ENCODE results near the gene DNAJC11. TPM values are rescaled to one million over a fixed set of nuclear protein-coding genes. Genes with fewer than 3 reads are reported as not detected.
A peak's percentile ranks its signal among the peaks of the same experiment; 100 is the strongest.
"Not testable (repeated sequence)": the region's sequence is repeated elsewhere in the genome, so short reads cannot be mapped to it uniquely, and the experiment has no call there.

Gene DNAJC11
- polyA plus RNA-seq, 1 donor from 2014 or later: 25.9 TPM

DNA sequence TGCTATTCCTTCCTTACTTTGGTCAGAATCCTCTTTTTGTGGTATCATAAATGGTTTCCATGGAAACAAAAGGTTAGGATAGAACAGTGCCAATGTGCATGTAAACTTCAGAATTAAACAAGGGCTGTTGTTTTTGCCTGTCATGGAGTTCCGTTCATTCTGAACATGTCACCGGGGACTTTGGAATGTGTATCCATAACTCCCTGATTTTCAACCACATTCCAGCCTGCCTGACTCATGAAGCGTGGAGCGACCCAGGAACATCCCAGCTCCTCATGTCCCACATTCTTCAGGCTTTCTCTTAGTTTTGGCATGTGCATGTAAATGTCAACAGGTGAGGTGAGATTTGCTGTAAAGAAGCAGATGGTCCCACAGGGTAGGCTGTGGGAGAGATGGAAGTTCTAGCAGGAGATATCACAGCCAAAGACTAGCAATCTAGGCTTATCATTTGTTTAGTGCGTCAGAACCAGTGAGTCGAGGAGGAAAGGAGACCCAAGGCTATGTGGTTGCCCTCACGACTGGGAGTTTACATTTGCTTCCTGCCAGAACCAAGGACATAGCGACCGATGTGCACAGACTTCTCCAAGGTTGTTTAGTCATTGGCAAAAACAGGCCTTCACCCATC lies 23.0 kb upstream of the DNAJC11 start:
- Mint-ChIP-seq H3K4me3 (no peak overlapping the region), H3K9me3 (no peaks in the 10 kb centered on the region), H3K27me3 (no peaks in the 10 kb centered on the region), H3K27ac (no peak overlapping the region), H3K4me1 (peaks cover 0 to 4% (median 3%) of the 10 kb centered on the region in 3 donors), H3K36me3 (no peaks in the 10 kb centered on the region)

- H3K4me1 Mint-ChIP-seq: peaks cover 0 to 4% (median 3%) of the 10 kb centered on the region in 3 donors
- no peaks in the 10 kb centered on the region for H3K27me3 Mint-ChIP-seq
- peak overlapping the region in 1 of 3 donors; percentile 47 for H3K27ac Mint-ChIP-seq
- H3K36me3 Mint-ChIP-seq: no peaks in the 10 kb centered on the region
- no peak overlapping the region for H3K4me3 Mint-ChIP-seq
- H3K9me3 Mint-ChIP-seq: no peaks in the 10 kb centered on the region
Observed at GRCh38 chr1:6723621-6724428, 22.2 kb upstream of the DNAJC11 start.

DNA sequence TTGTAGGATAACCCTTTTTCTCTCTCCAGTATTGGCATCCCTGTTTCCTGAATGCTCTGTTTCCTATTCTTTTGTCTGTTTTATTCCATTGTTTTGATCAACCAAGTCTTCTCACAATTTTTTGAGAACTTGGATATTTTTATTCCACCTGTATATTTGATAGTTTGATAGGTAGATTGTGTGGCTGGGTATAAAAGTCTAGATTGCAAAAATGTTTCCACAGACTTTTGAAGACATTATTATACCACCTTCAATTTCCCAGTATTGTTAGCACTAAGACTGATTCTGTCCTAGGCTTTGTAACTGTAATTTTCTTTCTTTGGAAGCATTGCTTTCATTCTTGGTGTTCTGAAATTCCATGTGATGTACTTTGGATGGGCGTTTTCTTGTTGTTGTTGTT lies 9.6 kb upstream of the DNAJC11 start:
- Mint-ChIP-seq H3K27me3 (peaks cover 5% of the 10 kb centered on the region), H3K27ac (peak overlapping the region in 1 of 3 donors; percentile 24), H3K4me1 (no peaks in the 10 kb centered on the region), H3K9me3 (peaks cover 6 to 10% (median 8%) of the 10 kb centered on the region in 3 donors), H3K36me3 (peaks cover 3% of the 10 kb centered on the region), H3K4me3 (peak overlapping the region in 1 of 4 donors; percentile 23)

DNA sequence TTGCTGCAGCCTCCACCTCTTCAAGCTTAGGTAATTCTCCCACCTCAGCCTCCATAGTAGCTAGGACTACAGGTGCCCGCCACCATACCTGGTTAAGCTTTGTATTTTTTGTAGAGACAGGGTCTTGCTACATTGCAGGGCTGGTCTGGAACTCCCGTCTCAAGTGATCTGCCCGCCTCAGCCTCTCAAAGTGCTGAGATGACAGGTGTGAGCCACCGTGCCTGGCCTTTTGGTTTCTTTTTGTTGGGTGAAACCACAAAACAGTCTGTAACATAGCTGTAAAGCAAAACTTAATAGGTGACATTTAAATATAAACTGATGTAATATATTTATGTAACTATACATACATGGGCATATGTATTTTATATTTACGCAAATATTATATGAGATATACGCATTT lies 3.1 kb upstream of the DNAJC11 start:
- peaks cover 2% of the 10 kb centered on the region for H3K27me3 Mint-ChIP-seq
- H3K9me3 Mint-ChIP-seq: no peaks in the 10 kb centered on the region
- peak overlapping the region in 2 of 3 donors; percentile 23 to 42 for H3K27ac Mint-ChIP-seq

DNA sequence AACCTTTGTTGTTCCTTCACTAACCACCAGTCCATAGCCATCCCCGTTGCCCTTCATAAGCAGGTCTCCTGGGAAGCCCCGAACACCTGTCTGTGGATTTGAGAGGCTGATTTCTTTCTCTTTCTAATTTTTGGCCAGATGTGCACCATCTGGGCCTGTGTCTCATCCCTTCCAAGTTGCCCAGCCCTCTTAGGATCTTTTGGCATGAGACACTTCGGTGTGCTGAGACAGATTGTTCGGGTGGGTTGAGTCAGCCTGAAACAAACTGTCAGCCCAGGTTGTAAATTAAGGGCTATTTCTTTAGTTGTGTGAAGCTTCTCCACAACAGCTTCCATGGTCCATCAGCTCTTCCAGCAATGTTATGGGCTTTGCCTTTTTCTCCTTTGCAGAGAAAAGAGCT lies 1.4 kb upstream of the DNAJC11 start:
- Mint-ChIP-seq H3K27me3 (no peaks in the 10 kb centered on the region), H3K4me1 (peaks cover 12 to 26% (median 19%) of the 10 kb centered on the region in 3 donors), H3K36me3 (no peaks in the 10 kb centered on the region), H3K9me3 (no peaks in the 10 kb centered on the region), H3K27ac (peak overlapping the region in 1 of 3 donors; percentile 83), H3K4me3 (peak overlapping the region in 1 of 4 donors; percentile 91)

More for the DNA sequence above, 3.1 kb upstream of the DNAJC11 start:
- Mint-ChIP-seq H3K36me3 (no peaks in the 10 kb centered on the region), H3K4me1 (peaks cover 11 to 22% (median 13%) of the 10 kb centered on the region in 3 donors), H3K4me3 (no peak overlapping the region)

DNA sequence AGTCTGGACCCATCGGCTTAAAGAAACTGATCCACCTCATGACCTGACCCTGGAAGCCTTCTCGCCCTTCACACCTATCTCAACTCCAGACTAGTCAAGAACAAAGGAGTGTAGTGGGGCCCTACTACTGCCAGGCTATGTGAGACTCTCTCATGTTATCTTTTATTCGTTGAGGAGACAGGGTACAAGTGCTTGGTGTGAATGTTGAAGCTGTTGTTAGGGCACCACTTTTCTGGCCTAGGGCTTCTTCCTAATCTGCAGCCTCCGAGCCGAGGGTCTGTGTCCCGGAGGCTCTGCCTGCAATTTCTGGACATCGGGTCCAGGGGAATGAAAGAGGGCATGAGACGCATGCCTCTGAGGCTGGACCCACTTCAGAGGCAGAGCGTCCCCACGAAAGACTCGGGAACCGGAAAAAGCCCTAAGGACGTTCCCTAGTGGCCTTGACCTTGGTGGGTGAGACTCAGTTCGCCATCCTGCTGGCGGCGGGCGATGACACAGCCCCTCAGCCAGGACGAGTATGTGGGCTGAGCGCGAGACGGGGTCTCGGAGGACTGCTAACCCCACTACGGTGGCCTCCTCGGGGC lies 671 bp downstream of the DNAJC11 start:
- Mint-ChIP-seq H3K27ac (peak overlapping the region; percentile 13 to 87 (median 53)), H3K4me1 (peaks cover 12 to 32% (median 20%) of the 10 kb centered on the region in 3 donors), H3K4me3 (peak overlapping the region; percentile 90 to 92 (median 90)), H3K36me3 (no peaks in the 10 kb centered on the region), H3K9me3 (no peaks in the 10 kb centered on the region), H3K27me3 (no peaks in the 10 kb centered on the region)

GRCh38 chr1:6699915-6700314 lies 1.7 kb downstream of the DNAJC11 start:
- Mint-ChIP-seq H3K27ac (peak overlapping the region in 1 of 3 donors; percentile 13), H3K4me1 (peaks cover 12 to 32% (median 20%) of the 10 kb centered on the region in 3 donors), H3K4me3 (peak overlapping the region; percentile 76 to 92 (median 90))
- not testable (repeated sequence) for H3K9me3 Mint-ChIP-seq, H3K27me3 Mint-ChIP-seq, H3K36me3 Mint-ChIP-seq

DNA sequence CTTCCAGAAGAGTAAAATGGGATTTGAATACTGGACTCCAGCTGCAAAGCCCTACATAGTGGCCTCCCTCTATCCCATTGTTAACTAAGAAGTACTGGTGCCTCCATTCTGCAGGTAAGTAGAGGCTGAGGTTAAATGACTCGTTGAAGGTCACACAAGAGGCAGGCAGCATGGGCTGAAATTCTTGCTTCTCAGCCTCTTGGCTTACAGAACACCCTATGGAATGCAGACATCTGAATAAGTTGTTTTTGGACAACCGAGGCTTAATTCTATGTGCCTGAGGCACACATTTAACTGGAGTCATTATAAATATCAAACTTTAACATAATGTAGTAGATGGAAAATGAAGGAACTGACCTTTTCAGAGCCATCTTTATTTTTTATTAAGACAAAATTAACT lies 5.7 kb downstream of the DNAJC11 start:
- H3K36me3 Mint-ChIP-seq: no peaks in the 10 kb centered on the region
- no peaks in the 10 kb centered on the region for H3K9me3 Mint-ChIP-seq
- peaks cover 10 to 20% (median 19%) of the 10 kb centered on the region in 3 donors for H3K4me1 Mint-ChIP-seq
- no peak overlapping the region for H3K4me3 Mint-ChIP-seq
- no peaks in the 10 kb centered on the region for H3K27me3 Mint-ChIP-seq
- H3K27ac Mint-ChIP-seq: no peak overlapping the region

DNA sequence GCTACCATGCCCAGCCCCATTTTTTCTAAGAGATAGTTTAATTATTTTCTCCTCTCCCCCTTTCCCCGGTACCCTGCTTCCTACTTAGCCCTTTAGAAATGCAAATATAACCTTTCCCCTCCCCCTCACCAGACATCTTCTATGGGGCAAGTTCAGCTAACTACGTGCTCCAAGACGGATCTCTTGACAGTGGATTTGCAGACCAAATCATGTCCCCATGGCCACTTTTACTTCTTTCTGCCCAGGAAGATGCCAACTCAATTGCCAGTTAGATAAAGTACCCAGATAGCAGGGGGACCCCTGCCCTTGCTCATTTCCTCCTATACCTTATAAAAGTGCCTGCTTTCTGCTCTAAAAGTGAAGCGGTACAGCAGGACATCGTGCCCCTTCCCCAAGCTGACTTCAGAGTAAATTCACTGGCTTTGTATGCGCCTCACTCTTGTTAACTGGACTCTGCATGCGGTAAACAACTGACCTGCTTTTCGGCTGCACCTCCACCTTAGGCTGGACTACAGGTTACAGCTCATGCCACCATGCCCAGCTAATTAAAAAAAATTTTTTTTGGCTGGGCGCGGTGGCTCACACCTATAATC lies 7.4 kb downstream of the DNAJC11 start:
- H3K4me3 Mint-ChIP-seq: no peak overlapping the region
- H3K9me3 Mint-ChIP-seq: no peaks in the 10 kb centered on the region
- no peaks in the 10 kb centered on the region for H3K27me3 Mint-ChIP-seq
- no peaks in the 10 kb centered on the region for H3K36me3 Mint-ChIP-seq
- peaks cover under 1 to 10% (median 10%) of the 10 kb centered on the region in 3 donors for H3K4me1 Mint-ChIP-seq
- no peak overlapping the region for H3K27ac Mint-ChIP-seq

- H3K27me3 Mint-ChIP-seq: no peaks in the 10 kb centered on the region
- no peak overlapping the region for H3K4me3 Mint-ChIP-seq
- H3K4me1 Mint-ChIP-seq: peaks cover 2 to 9% (median 5%) of the 10 kb centered on the region in 3 donors
- no peak overlapping the region for H3K27ac Mint-ChIP-seq
- H3K36me3 Mint-ChIP-seq: no peaks in the 10 kb centered on the region
- H3K9me3 Mint-ChIP-seq: no peaks in the 10 kb centered on the region
Observed at GRCh38 chr1:6692956-6693355, 8.7 kb downstream of the DNAJC11 start.

- Mint-ChIP-seq H3K36me3 (no peaks in the 10 kb centered on the region), H3K4me1 (peaks cover 0 to 9% (median 2%) of the 10 kb centered on the region in 3 donors), H3K4me3 (no peak overlapping the region), H3K27ac (no peak overlapping the region), H3K9me3 (no peaks in the 10 kb centered on the region), H3K27me3 (no peaks in the 10 kb centered on the region)
Observed at GRCh38 chr1:6691507-6691906, 10.1 kb downstream of the DNAJC11 start.

GRCh38 chr1:6690186-6690585 lies 11.4 kb downstream of the DNAJC11 start:
- Mint-ChIP-seq H3K27me3 (no peaks in the 10 kb centered on the region), H3K36me3 (no peaks in the 10 kb centered on the region), H3K4me3 (no peak overlapping the region), H3K4me1 (peaks cover 0 to 9% (median 2%) of the 10 kb centered on the region in 3 donors), H3K9me3 (no peaks in the 10 kb centered on the region), H3K27ac (no peak overlapping the region)

DNA sequence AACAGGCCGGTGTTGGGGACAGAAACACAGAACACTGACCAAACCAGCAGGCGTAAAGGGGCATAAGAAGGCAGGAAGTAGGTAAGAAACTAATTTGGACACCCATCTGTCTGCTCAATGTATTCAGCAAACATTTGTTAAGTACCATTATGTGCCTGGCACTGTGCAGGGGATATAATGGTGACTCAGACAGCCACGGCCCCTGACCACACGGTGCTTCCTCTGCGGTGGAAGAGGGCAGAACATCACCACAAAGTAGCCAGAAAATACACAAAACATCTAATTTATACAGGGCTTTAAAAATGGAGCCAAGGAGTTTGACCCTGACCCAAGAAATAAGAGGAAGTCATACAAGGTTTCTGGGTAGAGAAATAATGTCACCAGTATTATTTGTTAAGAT lies 12.9 kb downstream of the DNAJC11 start:
- Mint-ChIP-seq H3K4me1 (peaks cover 0 to 9% (median 2%) of the 10 kb centered on the region in 3 donors), H3K36me3 (no peaks in the 10 kb centered on the region), H3K27ac (no peak overlapping the region), H3K4me3 (peak overlapping the region in 1 of 4 donors; percentile 33), H3K27me3 (no peaks in the 10 kb centered on the region), H3K9me3 (no peaks in the 10 kb centered on the region)

- Mint-ChIP-seq H3K4me3 (no peak overlapping the region), H3K9me3 (no peaks in the 10 kb centered on the region), H3K27ac (no peak overlapping the region), H3K27me3 (no peaks in the 10 kb centered on the region), H3K4me1 (peaks cover 0 to 13% (median 2%) of the 10 kb centered on the region in 3 donors), H3K36me3 (peaks cover 3% of the 10 kb centered on the region)
Observed at GRCh38 chr1:6688001-6688400, 13.6 kb downstream of the DNAJC11 start.

DNA sequence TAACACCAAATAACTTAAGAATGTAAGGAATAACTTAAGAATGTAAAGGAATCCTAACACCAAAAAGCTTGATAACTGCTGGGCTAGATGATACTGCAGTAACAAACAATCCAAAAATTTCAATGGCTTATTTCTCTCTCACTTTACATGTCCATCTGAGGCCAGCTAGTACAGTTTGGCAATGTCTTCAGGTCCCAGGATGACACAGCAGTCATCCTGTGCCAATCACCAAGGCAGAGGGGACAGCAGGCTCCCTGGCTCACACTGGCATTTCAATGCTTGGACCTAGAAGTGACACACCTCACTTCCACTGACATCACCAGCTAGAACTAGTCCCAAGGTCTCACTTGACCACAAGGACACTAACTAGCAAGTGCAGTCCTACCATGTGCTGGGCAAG lies 15.3 kb downstream of the DNAJC11 start:
- Mint-ChIP-seq H3K4me3 (no peak overlapping the region), H3K36me3 (peaks cover 3% of the 10 kb centered on the region), H3K9me3 (no peaks in the 10 kb centered on the region), H3K4me1 (peaks cover 0 to 10% (median 2%) of the 10 kb centered on the region in 3 donors), H3K27me3 (no peaks in the 10 kb centered on the region), H3K27ac (no peak overlapping the region)
